ENCODE data around the gene SLC2A1.
"Not testable (repeated sequence)": the region's sequence is repeated elsewhere in the genome, so short reads cannot be mapped to it uniquely, and the experiment has no call there.

SLC2A1 gene

GRCh38 chr1:42910985-42911384 lies 47.7 kb downstream of the SLC2A1 start:
- Histone ChIP-seq H3K9me3 (ENCODE audit: control insufficient read depth, insufficient read depth, low read length) (no peaks in the 10 kb centered on the region), H3K27me3 (ENCODE audit: control insufficient read depth, insufficient read depth, low read length) (no peaks in the 10 kb centered on the region), H3K9ac (ENCODE audit: low read depth, low read length) (no peak overlapping the region), H3K27ac (ENCODE audit: low read depth, low read length) (no peak overlapping the region), H3K4me3 (ENCODE audit: low read depth, low read length) (no peak overlapping the region), H3K4me1 (ENCODE audit: control insufficient read depth, insufficient read depth, low read length) (no peaks in the 10 kb centered on the region), H3K36me3 (ENCODE audit: control insufficient read depth, insufficient read depth, low read length) (no peaks in the 10 kb centered on the region)

- no peak overlapping the region for H3K9ac ChIP-seq (ENCODE audit: low read depth, low read length)
- H3K4me3 ChIP-seq (ENCODE audit: low read depth, low read length): no peak overlapping the region
- no peaks in the 10 kb centered on the region for H3K27me3 ChIP-seq (ENCODE audit: control insufficient read depth, insufficient read depth, low read length)
- no peaks in the 10 kb centered on the region for H3K36me3 ChIP-seq (ENCODE audit: control insufficient read depth, insufficient read depth, low read length)
- no peaks in the 10 kb centered on the region for H3K4me1 ChIP-seq (ENCODE audit: control insufficient read depth, insufficient read depth, low read length)
- no peaks in the 10 kb centered on the region for H3K9me3 ChIP-seq (ENCODE audit: control insufficient read depth, insufficient read depth, low read length)
- no peak overlapping the region for H3K27ac ChIP-seq (ENCODE audit: low read depth, low read length)
Measured at GRCh38 chr1:42908046-42908445, 50.6 kb downstream of the SLC2A1 start.

GRCh38 chr1:42904434-42904833 lies 54.2 kb downstream of the SLC2A1 start:
- no peaks in the 10 kb centered on the region for H3K4me1 ChIP-seq (ENCODE audit: control insufficient read depth, insufficient read depth, low read length)
- no peak overlapping the region for H3K27ac ChIP-seq (ENCODE audit: low read depth, low read length)
- H3K27me3 ChIP-seq (ENCODE audit: control insufficient read depth, insufficient read depth, low read length): no peaks in the 10 kb centered on the region
- no peak overlapping the region for H3K4me3 ChIP-seq (ENCODE audit: low read depth, low read length)
- no peak overlapping the region for H3K9ac ChIP-seq (ENCODE audit: low read depth, low read length)
- no peaks in the 10 kb centered on the region for H3K9me3 ChIP-seq (ENCODE audit: control insufficient read depth, insufficient read depth, low read length)
- no peaks in the 10 kb centered on the region for H3K36me3 ChIP-seq (ENCODE audit: control insufficient read depth, insufficient read depth, low read length)

GRCh38 chr1:42899960-42900359 lies 58.7 kb downstream of the SLC2A1 start:
- H3K36me3 ChIP-seq (ENCODE audit: control insufficient read depth, insufficient read depth, low read length); H3K27me3 ChIP-seq (ENCODE audit: control insufficient read depth, insufficient read depth, low read length); H3K4me1 ChIP-seq (ENCODE audit: control insufficient read depth, insufficient read depth, low read length); H3K27ac ChIP-seq (ENCODE audit: low read depth, low read length); H3K4me3 ChIP-seq (ENCODE audit: low read depth, low read length); H3K9me3 ChIP-seq (ENCODE audit: control insufficient read depth, insufficient read depth, low read length); H3K9ac ChIP-seq (ENCODE audit: low read depth, low read length): not testable (repeated sequence)

- Histone ChIP-seq H3K36me3 (ENCODE audit: control insufficient read depth, insufficient read depth, low read length) (no peaks in the 10 kb centered on the region), H3K9me3 (ENCODE audit: control insufficient read depth, insufficient read depth, low read length) (no peaks in the 10 kb centered on the region), H3K27me3 (ENCODE audit: control insufficient read depth, insufficient read depth, low read length) (no peaks in the 10 kb centered on the region), H3K4me1 (ENCODE audit: control insufficient read depth, insufficient read depth, low read length) (no peaks in the 10 kb centered on the region), H3K27ac (ENCODE audit: low read depth, low read length) (no peak overlapping the region), H3K4me3 (ENCODE audit: low read depth, low read length) (no peak overlapping the region), H3K9ac (ENCODE audit: low read depth, low read length) (no peak overlapping the region)
Measured at GRCh38 chr1:42891465-42892138, 67.1 kb downstream of the SLC2A1 start.

GRCh38 chr1:42889264-42889663 lies 69.4 kb downstream of the SLC2A1 start:
- H3K9ac ChIP-seq (ENCODE audit: low read depth, low read length): no peak overlapping the region
- no peak overlapping the region for H3K27ac ChIP-seq (ENCODE audit: low read depth, low read length)
- no peaks in the 10 kb centered on the region for H3K27me3 ChIP-seq (ENCODE audit: control insufficient read depth, insufficient read depth, low read length)
- no peaks in the 10 kb centered on the region for H3K9me3 ChIP-seq (ENCODE audit: control insufficient read depth, insufficient read depth, low read length)
- no peaks in the 10 kb centered on the region for H3K4me1 ChIP-seq (ENCODE audit: control insufficient read depth, insufficient read depth, low read length)
- no peak overlapping the region for H3K4me3 ChIP-seq (ENCODE audit: low read depth, low read length)
- H3K36me3 ChIP-seq (ENCODE audit: control insufficient read depth, insufficient read depth, low read length): no peaks in the 10 kb centered on the region

- Histone ChIP-seq H3K9me3 (ENCODE audit: control insufficient read depth, insufficient read depth, low read length) (no peaks in the 10 kb centered on the region), H3K4me1 (ENCODE audit: control insufficient read depth, insufficient read depth, low read length) (no peaks in the 10 kb centered on the region), H3K27ac (ENCODE audit: low read depth, low read length) (no peak overlapping the region), H3K9ac (ENCODE audit: low read depth, low read length) (no peak overlapping the region), H3K4me3 (ENCODE audit: low read depth, low read length) (no peak overlapping the region), H3K27me3 (ENCODE audit: control insufficient read depth, insufficient read depth, low read length) (no peaks in the 10 kb centered on the region), H3K36me3 (ENCODE audit: control insufficient read depth, insufficient read depth, low read length) (no peaks in the 10 kb centered on the region)
Measured at GRCh38 chr1:42888013-42888633, 70.5 kb downstream of the SLC2A1 start.

- Histone ChIP-seq H3K9me3 (ENCODE audit: control insufficient read depth, insufficient read depth, low read length) (no peaks in the 10 kb centered on the region), H3K27ac (ENCODE audit: low read depth, low read length) (no peak overlapping the region)
Measured at GRCh38 chr1:42887366-42887765, 71.3 kb downstream of the SLC2A1 start.

GRCh38 chr1:42886800-42887199 lies 71.9 kb downstream of the SLC2A1 start:
- no peaks in the 10 kb centered on the region for H3K27me3 ChIP-seq (ENCODE audit: control insufficient read depth, insufficient read depth, low read length)
- H3K27ac ChIP-seq (ENCODE audit: low read depth, low read length): no peak overlapping the region
- no peak overlapping the region for H3K9ac ChIP-seq (ENCODE audit: low read depth, low read length)
- no peak overlapping the region for H3K4me3 ChIP-seq (ENCODE audit: low read depth, low read length)
- no peaks in the 10 kb centered on the region for H3K4me1 ChIP-seq (ENCODE audit: control insufficient read depth, insufficient read depth, low read length)
- no peaks in the 10 kb centered on the region for H3K9me3 ChIP-seq (ENCODE audit: control insufficient read depth, insufficient read depth, low read length)
- no peaks in the 10 kb centered on the region for H3K36me3 ChIP-seq (ENCODE audit: control insufficient read depth, insufficient read depth, low read length)

More at GRCh38 chr1:42887366-42887765, 71.3 kb downstream of the SLC2A1 start:
- Histone ChIP-seq H3K9ac (ENCODE audit: low read depth, low read length) (no peak overlapping the region), H3K4me1 (ENCODE audit: control insufficient read depth, insufficient read depth, low read length) (no peaks in the 10 kb centered on the region), H3K27me3 (ENCODE audit: control insufficient read depth, insufficient read depth, low read length) (no peaks in the 10 kb centered on the region), H3K4me3 (ENCODE audit: low read depth, low read length) (no peak overlapping the region), H3K36me3 (ENCODE audit: control insufficient read depth, insufficient read depth, low read length) (no peaks in the 10 kb centered on the region)

- H3K9me3 ChIP-seq (ENCODE audit: control insufficient read depth, insufficient read depth, low read length): no peaks in the 10 kb centered on the region
- no peak overlapping the region for H3K9ac ChIP-seq (ENCODE audit: low read depth, low read length)
- no peaks in the 10 kb centered on the region for H3K27me3 ChIP-seq (ENCODE audit: control insufficient read depth, insufficient read depth, low read length)
- no peak overlapping the region for H3K4me3 ChIP-seq (ENCODE audit: low read depth, low read length)
- H3K27ac ChIP-seq (ENCODE audit: low read depth, low read length): no peak overlapping the region
- no peaks in the 10 kb centered on the region for H3K36me3 ChIP-seq (ENCODE audit: control insufficient read depth, insufficient read depth, low read length)
- H3K4me1 ChIP-seq (ENCODE audit: control insufficient read depth, insufficient read depth, low read length): no peaks in the 10 kb centered on the region
Measured at GRCh38 chr1:42886046-42886739, 72.5 kb downstream of the SLC2A1 start.

- peaks cover 6% of the 10 kb centered on the region; the same call in 1 of the 2 replicates for H3K4me1 ChIP-seq (ENCODE audit: control insufficient read depth, insufficient read depth, low read length)
- H3K9me3 ChIP-seq (ENCODE audit: control insufficient read depth, insufficient read depth, low read length): 0 out of 2 replicates have a peak, but pooled peaks cover 5% of the 10 kb centered on the region
- H3K4me3 ChIP-seq (ENCODE audit: low read depth, low read length): no peak overlapping the region
- H3K9ac ChIP-seq (ENCODE audit: low read depth, low read length): no peak overlapping the region
- no peak overlapping the region for H3K27ac ChIP-seq (ENCODE audit: low read depth, low read length)
- H3K27me3 ChIP-seq (ENCODE audit: control insufficient read depth, insufficient read depth, low read length): no peaks in the 10 kb centered on the region
- H3K36me3 ChIP-seq (ENCODE audit: control insufficient read depth, insufficient read depth, low read length): no peaks in the 10 kb centered on the region
Measured at GRCh38 chr1:42880384-42880783, 78.3 kb downstream of the SLC2A1 start.
